Fibroblast of the aortic adventitia (primary cell): ENCODE results near the gene ORM2. TPM values are rescaled to one million over a fixed set of nuclear protein-coding genes. Genes with fewer than 3 reads are reported as not detected.
A peak's percentile ranks its signal among the peaks of the same experiment; 100 is the strongest.

Source experiments
- DNase-seq: peaks from one replicate; pipeline ENCODE4 v3.0.0-alpha.2; 2010; ENCODE audit warnings: low read depth
- H3K4me3 ChIP-seq: 2 replicates; pipeline ENCODE4 v1.5.1; 2011; ENCODE audit warnings: low read depth, mild to moderate bottlenecking, control low read depth, low read length, moderate library complexity
- CTCF ChIP-seq: IDR thresholded peaks from 2 replicates; pipeline ENCODE4 v1.5.1; 2011; ENCODE audit warnings: mild to moderate bottlenecking, low read length, control low read depth, inconsistent platforms; ENCODE audit not compliant: insufficient read depth
- total RNA-seq: library from RNA; depleted of rRNA; stranded (reverse); fragments of >200 nt; gene quantifications from 2 replicates; pipeline ENCODE4 v1.2.3, GENCODE V29; 2012; ENCODE audit warnings: low replicate concordance

The ORM2 gene
- total RNA-seq, 1 donor: not detected

- DNase-seq: no peak
- TF ChIP-seq CTCF: no peak
These were observed 40.6 kb upstream of the ORM2 start for GRCh38 chr9:114289106-114289505.

GRCh38 chr9:114289571-114290481 lies 39.8 kb upstream of the ORM2 start:
- DNase-seq: no peak
- TF ChIP-seq CTCF: no peak
- no peak overlapping the region for H3K4me3 ChIP-seq

More at GRCh38 chr9:114289106-114289505, 40.6 kb upstream of the ORM2 start:
- H3K4me3 ChIP-seq: no peak overlapping the region

GRCh38 chr9:114290561-114290986 lies 39.1 kb upstream of the ORM2 start:
- no peak for DNase-seq
- no peak for TF ChIP-seq CTCF
- H3K4me3 ChIP-seq: no peak overlapping the region

GRCh38 chr9:114291064-114291474 lies 38.6 kb upstream of the ORM2 start:
- peak; percentile 74 for DNase-seq
- peak; percentile 82 for TF ChIP-seq CTCF
- H3K4me3 ChIP-seq: no peak overlapping the region

- TF ChIP-seq CTCF: no peak
- no peak for DNase-seq
- no peak overlapping the region for H3K4me3 ChIP-seq
These were observed 37.6 kb upstream of the ORM2 start for GRCh38 chr9:114291886-114292590.

- no peak overlapping the region for H3K4me3 ChIP-seq
- no peak for TF ChIP-seq CTCF
- no peak for DNase-seq
These were observed 35.0 kb upstream of the ORM2 start for GRCh38 chr9:114294664-114295063.
